HepG2 (cell line): ENCODE measurements around the gene TKFC. TPM values are rescaled to one million over a fixed set of nuclear protein-coding genes. Genes with fewer than 3 reads are reported as not detected.

Experiments
- CEBPG ChIP-seq: IDR thresholded peaks from 2 replicates; pipeline ENCODE4 v1.6.1; 2016
- FOXM1 ChIP-seq: sonication (generic); formaldehyde crosslinking; IDR thresholded peaks from 2 replicates; pipeline ENCODE4 v1.5.0; 2020; ENCODE audit warnings: missing genetic modification reagents
- IRF2 ChIP-seq: IDR thresholded peaks from 2 replicates; pipeline ENCODE4 v1.6.1; 2018; ENCODE audit warnings: missing genetic modification reagents, missing compliant biosample characterization
- LBX2 ChIP-seq: sonication (generic); formaldehyde crosslinking; IDR thresholded peaks from 2 replicates; pipeline ENCODE4 v1.5.0; 2020; ENCODE audit warnings: missing genetic modification reagents, mild to moderate bottlenecking, borderline replicate concordance
- NAIF1 ChIP-seq: sonication (generic); formaldehyde crosslinking; IDR thresholded peaks from 2 replicates; pipeline ENCODE4 v1.5.0; 2020; ENCODE audit warnings: mild to moderate bottlenecking, missing genetic modification reagents, borderline replicate concordance
- NFYB ChIP-seq: sonication (generic); formaldehyde crosslinking; IDR thresholded peaks from 2 replicates; pipeline ENCODE4 v1.4.0; 2020; ENCODE audit warnings: missing genetic modification reagents
- SOX13 ChIP-seq, 3 experiments: fragments of 450-650 bp in 1 of 3; sonication (generic) in 1 of 3; formaldehyde crosslinking in 1 of 3; IDR thresholded peaks in 2 of 3; conservative IDR thresholded peaks in 1 of 3; 2 replicates each; pipeline versions ENCODE4 v1.5.0 to v1.6.1; 2016 to 2020; ENCODE audit warnings: antibody characterized with exemption in 1 of 3, mild to moderate bottlenecking in 1 of 3, missing compliant biosample characterization in 1 of 3, missing genetic modification reagents in 1 of 3, moderate library complexity in 1 of 3
- SP140L ChIP-seq: sonication (generic); formaldehyde crosslinking; IDR thresholded peaks from 2 replicates; pipeline ENCODE4 v1.4.0; 2020; ENCODE audit warnings: missing genetic modification reagents, borderline replicate concordance
- YY1 ChIP-seq: IDR thresholded peaks from 2 replicates; pipeline ENCODE4 v1.6.1; 2011; ENCODE audit warnings: low read length, low read depth, moderate library complexity, mild to moderate bottlenecking; ENCODE audit not compliant: insufficient read depth, insufficient replicate concordance
- ZBTB38 ChIP-seq: sonication (generic); formaldehyde crosslinking; IDR thresholded peaks from 2 replicates; pipeline ENCODE4 v1.5.1; 2020; ENCODE audit warnings: mild to moderate bottlenecking, missing genetic modification reagents
- ZC3H4 ChIP-seq: sonication (generic); formaldehyde crosslinking; IDR thresholded peaks from 2 replicates; pipeline ENCODE4 v1.4.0; 2020; ENCODE audit warnings: missing genetic modification reagents, borderline replicate concordance
- ZNF326 ChIP-seq: sonication (generic); formaldehyde crosslinking; IDR thresholded peaks from 2 replicates; pipeline ENCODE4 v1.4.0; 2020; ENCODE audit warnings: missing genetic modification reagents, borderline replicate concordance
- ZNF629 ChIP-seq: sonication (generic); formaldehyde crosslinking; conservative IDR thresholded peaks from 2 replicates; pipeline ENCODE4 v1.5.0; 2020; ENCODE audit warnings: missing genetic modification reagents
- ZNF737 ChIP-seq: sonication (generic); formaldehyde crosslinking; IDR thresholded peaks from 2 replicates; pipeline ENCODE4 v1.5.0; 2020; ENCODE audit warnings: missing genetic modification reagents, mild to moderate bottlenecking, borderline replicate concordance
- polyA plus RNA-seq, 8 experiments: library from polyadenylated mRNA; depleted of rRNA in 3 of 8; stranded (reverse) in 7 of 8; unstranded in 1 of 8; fragments of >200 nt; fragmentation: Illumina TruSeq in 4 of 8; extraction: Trizol in 4 of 8; gene quantifications; 2 replicates each; pipeline versions ENCODE4 v1.2.1 to v1.2.3, GENCODE V29; 2011 to 2016; ENCODE audit warnings: low read depth in 4 of 8, missing spikeins in 1 of 8, mixed read lengths in 1 of 8; ENCODE audit not compliant: insufficient read depth in 1 of 8
- total RNA-seq, 5 experiments: library from RNA; depleted of rRNA; stranded (reverse); fragments of >200 nt; fragmentation: Illumina TruSeq; extraction: Trizol; gene quantifications; 2 replicates each; pipeline ENCODE4 v1.2.3, GENCODE V29; 2016; ENCODE audit warnings: low read depth in 1 of 5
- TF ChIP-seq, protein P1 (sequence below): IDR thresholded peaks from 2 replicates; pipeline ENCODE4 v1.6.1; 2018; ENCODE audit warnings: missing genetic modification reagents
- TF ChIP-seq, protein P2 (sequence below): sonication (generic); formaldehyde crosslinking; IDR thresholded peaks from 2 replicates; pipeline ENCODE4 v1.4.0; 2020; ENCODE audit warnings: missing genetic modification reagents, mild to moderate bottlenecking, borderline replicate concordance
- TF ChIP-seq, protein P3 (sequence below): IDR thresholded peaks from 2 replicates; pipeline ENCODE4 v1.6.1; 2016; ENCODE audit warnings: missing biosample characterization, missing genetic modification reagents, low read depth
- TF ChIP-seq, protein P4 (sequence below): sonication (generic); formaldehyde crosslinking; IDR thresholded peaks from 2 replicates; pipeline ENCODE4 v1.4.0; 2020; ENCODE audit warnings: missing genetic modification reagents, borderline replicate concordance

TKFC gene
- total and polyA plus RNA-seq, 2 of the 13 experiments (the other 11 are each of a cell fraction or from before 2014, with no cell fraction given): 147 to 197 TPM

DNA sequence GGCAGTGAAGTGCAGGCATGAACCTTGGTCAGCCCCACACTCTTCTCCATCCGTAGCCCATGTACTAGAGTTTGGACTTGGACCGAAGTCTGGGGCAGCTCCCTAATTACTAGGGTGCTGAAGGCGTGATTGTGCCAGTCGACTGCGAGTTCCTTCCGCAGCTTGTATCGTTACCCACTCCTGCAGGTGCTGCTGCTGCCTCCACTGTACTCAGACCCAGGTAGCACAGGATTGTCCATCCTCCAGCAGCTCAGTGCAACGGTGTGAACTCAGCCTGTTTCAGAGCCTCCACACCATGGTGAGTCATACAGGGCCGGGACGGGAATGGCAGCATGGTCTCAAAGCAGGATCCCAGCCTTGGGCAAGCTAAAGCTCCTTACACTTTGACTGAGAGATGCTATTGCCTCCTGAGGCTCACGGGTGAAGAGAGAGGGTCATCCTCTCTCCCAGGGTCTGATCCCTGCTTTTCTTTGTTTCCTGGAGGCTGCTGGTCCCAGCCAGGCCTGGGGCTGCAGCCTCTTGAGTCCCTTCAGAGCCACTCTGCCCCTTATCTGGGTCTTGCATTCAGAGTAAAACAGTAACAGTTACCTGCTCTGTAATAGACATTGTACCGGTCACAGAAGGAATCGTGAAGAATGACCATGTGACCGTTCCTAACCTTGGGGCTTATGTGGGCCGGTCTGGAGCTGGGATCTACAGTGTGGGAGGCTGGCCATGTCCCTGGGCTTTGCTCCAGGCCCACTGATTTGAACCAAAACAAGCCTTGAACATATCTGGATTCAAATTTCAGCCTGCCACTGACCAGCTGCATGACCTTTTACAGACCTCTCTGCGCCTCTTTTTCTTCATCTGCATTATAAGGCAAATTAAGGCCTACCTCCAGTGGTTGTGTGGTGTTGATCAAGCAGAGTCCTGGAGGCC, 1.7 kb downstream of the TKFC start (continued):
- no peak for TF ChIP-seq ZNF326 (CRISPR knock-in tag)
- peak; percentile 84 for TF ChIP-seq LBX2 (CRISPR knock-in tag)
- no peak; the same call in 1 of the 2 replicates for TF ChIP-seq ZC3H4 (CRISPR knock-in tag)
- no peak for TF ChIP-seq CEBPG
- peak; percentile 24; the same call in 1 of the 2 replicates for TF ChIP-seq ZNF629
- no peak for TF ChIP-seq ZNF737 (CRISPR knock-in tag)
- no peak; the same call in 1 of the 2 replicates for TF ChIP-seq IRF2 (CRISPR knock-in tag)
- no peak for TF ChIP-seq YY1
- TF ChIP-seq FOXM1: no peak
- TF ChIP-seq, protein P1, sequence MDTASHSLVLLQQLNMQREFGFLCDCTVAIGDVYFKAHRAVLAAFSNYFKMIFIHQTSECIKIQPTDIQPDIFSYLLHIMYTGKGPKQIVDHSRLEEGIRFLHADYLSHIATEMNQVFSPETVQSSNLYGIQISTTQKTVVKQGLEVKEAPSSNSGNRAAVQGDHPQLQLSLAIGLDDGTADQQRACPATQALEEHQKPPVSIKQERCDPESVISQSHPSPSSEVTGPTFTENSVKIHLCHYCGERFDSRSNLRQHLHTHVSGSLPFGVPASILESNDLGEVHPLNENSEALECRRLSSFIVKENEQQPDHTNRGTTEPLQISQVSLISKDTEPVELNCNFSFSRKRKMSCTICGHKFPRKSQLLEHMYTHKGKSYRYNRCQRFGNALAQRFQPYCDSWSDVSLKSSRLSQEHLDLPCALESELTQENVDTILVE (CRISPR knock-in tag): peak; percentile 35; the same call in 1 of the 2 replicates
- TF ChIP-seq, protein P2, sequence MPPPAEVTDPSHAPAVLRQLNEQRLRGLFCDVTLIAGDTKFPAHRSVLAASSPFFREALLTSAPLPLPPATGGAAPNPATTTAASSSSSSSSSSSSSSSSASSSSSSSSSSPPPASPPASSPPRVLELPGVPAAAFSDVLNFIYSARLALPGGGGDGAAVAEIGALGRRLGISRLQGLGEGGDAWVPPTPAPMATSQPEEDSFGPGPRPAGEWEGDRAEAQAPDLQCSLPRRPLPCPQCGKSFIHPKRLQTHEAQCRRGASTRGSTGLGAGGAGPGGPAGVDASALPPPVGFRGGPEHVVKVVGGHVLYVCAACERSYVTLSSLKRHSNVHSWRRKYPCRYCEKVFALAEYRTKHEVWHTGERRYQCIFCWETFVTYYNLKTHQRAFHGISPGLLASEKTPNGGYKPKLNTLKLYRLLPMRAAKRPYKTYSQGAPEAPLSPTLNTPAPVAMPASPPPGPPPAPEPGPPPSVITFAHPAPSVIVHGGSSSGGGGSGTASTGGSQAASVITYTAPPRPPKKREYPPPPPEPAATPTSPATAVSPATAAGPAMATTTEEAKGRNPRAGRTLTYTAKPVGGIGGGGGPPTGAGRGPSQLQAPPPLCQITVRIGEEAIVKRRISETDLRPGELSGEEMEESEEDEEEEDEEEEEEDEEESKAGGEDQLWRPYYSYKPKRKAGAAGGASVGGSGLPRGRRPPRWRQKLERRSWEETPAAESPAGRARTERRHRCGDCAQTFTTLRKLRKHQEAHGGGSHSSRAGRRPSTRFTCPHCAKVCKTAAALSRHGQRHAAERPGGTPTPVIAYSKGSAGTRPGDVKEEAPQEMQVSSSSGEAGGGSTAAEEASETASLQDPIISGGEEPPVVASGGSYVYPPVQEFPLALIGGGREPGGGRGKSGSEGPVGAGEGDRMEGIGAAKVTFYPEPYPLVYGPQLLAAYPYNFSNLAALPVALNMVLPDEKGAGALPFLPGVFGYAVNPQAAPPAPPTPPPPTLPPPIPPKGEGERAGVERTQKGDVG (CRISPR knock-in tag): no peak
- TF ChIP-seq, protein P3, sequence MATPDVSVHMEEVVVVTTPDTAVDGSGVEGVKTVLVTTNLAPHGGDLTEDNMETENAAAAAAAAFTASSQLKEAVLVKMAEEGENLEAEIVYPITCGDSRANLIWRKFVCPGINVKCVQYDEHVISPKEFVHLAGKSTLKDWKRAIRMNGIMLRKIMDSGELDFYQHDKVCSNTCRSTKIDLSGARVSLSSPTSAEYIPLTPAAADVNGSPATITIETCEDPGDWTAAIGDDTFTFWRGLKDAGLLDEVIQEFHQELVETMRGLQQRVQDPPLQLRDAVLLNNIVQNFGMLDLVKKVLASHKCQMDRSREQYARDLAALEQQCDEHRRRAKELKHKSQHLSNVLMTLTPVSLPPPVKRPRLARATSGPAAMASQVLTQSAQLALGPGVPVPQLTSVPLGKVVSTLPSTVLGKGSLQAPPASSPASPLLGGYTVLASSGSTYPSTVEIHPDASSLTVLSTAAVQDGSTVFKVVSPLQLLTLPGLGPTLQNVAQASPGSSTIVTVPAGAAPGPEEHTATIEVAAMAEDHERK (CRISPR knock-in tag): no peak
- peak; percentile 69; the same call in 1 of the 2 replicates for TF ChIP-seq NAIF1
- no peak for TF ChIP-seq SOX13 (IDR thresholded peaks at IDR 0.05)
- TF ChIP-seq SOX13 (CRISPR knock-in tag; conservative IDR thresholded peaks at IDR 0.05 in 1 of 2, IDR thresholded peaks at IDR 0.05 in 1 of 2): no peak
- TF ChIP-seq ZBTB38 (CRISPR knock-in tag): peak; percentile 82
- TF ChIP-seq, protein P4, sequence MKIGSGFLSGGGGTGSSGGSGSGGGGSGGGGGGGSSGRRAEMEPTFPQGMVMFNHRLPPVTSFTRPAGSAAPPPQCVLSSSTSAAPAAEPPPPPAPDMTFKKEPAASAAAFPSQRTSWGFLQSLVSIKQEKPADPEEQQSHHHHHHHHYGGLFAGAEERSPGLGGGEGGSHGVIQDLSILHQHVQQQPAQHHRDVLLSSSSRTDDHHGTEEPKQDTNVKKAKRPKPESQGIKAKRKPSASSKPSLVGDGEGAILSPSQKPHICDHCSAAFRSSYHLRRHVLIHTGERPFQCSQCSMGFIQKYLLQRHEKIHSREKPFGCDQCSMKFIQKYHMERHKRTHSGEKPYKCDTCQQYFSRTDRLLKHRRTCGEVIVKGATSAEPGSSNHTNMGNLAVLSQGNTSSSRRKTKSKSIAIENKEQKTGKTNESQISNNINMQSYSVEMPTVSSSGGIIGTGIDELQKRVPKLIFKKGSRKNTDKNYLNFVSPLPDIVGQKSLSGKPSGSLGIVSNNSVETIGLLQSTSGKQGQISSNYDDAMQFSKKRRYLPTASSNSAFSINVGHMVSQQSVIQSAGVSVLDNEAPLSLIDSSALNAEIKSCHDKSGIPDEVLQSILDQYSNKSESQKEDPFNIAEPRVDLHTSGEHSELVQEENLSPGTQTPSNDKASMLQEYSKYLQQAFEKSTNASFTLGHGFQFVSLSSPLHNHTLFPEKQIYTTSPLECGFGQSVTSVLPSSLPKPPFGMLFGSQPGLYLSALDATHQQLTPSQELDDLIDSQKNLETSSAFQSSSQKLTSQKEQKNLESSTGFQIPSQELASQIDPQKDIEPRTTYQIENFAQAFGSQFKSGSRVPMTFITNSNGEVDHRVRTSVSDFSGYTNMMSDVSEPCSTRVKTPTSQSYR (CRISPR knock-in tag): peak; percentile 53; the same call in 1 of the 2 replicates
- TF ChIP-seq NFYB (CRISPR knock-in tag): no peak
- no peak for TF ChIP-seq SP140L (CRISPR knock-in tag)
